NCI-H446 treated with DMSO at 0.1 percent for 48 hours (cell line): Measurements from ENCODE around the gene TRIO.

ENCODE experiments used
- DNase-seq: peaks from one replicate; lab custom pipeline; 2025; lab: John Stamatoyannopoulos, UW

Gene TRIO

GRCh38 chr5:14557203-14557770, 414.1 kb downstream of the TRIO start:
- DNase-seq, result no peak

DNA sequence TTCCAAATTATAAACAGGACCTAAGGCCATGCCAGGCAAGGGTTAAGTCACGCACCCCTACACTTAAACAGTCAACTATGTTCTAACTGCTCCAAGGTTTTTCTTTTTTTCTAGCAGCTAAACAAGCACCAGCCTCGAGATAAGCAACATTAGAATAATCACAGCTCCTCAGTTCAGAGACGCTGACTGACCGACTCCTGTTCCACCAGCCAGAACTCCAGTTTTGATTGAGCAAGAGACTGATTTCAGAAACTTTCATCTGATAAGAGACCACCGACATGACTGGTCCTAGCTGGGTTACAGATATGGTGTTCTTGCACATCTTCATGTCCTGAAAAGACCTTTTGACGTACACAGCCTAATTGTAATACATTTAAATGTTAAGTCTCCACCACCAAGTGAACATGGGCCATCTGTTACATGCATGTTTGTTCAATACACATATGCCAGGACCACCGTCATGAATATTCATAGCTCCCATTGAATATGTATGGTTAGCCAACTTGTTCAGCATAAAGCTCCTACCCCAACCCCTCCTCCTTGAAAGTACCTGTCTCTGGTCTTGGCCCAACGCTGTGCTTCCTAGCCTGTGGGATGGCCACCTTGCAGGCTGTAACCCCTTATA, 414.8 kb downstream of the TRIO start:
- peak; percentile 21 for DNase-seq
